GM13977 (cell line): ENCODE data around the gene PLXNA2.

Source experiments
- DNase-seq: peaks from one replicate; pipeline ENCODE4 v3.0.0; 2012; ENCODE audit warnings: low spot score
- in situ Hi-C: fragments of 300-500 bp; cut with MboI; formaldehyde crosslinking; loops from one replicate; pipeline ENCODE4 v1.12.0; 2022; ENCODE audit warnings: low sequenced_read_pairs, low pct_unique_long_range_greater_than_20kb, mixed read lengths, inconsistent platforms; ENCODE audit not compliant: unreplicated experiment
- TF ChIP-seq, protein P1 (sequence below): IDR thresholded peaks from 2 replicates; pipeline ENCODE4 v1.5.1; 2012; ENCODE audit warnings: mild to moderate bottlenecking, control low read depth; ENCODE audit not compliant: insufficient read depth; ENCODE audit errors: extremely low read depth, missing control alignments

The PLXNA2 gene

DNA sequence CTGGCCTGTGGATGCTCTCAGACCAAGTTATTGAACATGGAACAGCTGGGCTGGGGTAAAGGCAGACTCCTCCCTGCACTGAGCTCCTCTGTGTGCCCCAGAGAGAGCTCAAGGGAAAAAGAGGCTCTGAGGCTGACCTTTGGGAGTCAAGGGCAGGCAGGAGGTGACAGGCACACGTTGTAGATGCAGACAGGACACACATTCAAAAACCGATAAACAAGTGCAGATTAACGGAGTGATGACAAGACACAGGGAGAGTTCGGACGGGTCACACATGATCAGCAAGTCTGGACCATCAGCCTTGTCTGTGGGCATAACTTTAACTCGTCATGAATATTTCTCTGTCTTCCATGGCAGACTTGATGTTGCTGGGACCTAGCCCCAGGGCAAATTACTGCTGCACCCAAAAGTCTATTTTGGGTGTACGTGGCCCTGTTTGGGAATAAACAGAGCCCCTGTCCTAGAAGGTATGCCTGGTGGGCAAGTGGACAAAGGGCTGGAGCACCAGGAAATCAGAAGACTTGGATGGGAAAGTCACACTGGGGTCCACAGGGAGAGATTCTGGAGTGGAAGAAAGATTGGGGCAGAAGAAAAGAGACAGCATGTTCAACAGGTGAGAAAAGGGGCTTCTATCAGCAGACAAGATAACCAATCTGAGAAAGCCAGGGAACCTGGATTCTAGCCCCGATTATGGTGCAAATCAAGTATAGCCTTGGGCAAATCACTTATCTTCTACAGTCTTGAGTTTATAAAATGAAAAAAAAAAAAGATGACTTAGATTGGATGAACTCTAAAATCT, 74.9 kb downstream of the PLXNA2 start:
- in situ Hi-C loops, result no loop called here
- no peak for DNase-seq
- TF ChIP-seq, protein P1, sequence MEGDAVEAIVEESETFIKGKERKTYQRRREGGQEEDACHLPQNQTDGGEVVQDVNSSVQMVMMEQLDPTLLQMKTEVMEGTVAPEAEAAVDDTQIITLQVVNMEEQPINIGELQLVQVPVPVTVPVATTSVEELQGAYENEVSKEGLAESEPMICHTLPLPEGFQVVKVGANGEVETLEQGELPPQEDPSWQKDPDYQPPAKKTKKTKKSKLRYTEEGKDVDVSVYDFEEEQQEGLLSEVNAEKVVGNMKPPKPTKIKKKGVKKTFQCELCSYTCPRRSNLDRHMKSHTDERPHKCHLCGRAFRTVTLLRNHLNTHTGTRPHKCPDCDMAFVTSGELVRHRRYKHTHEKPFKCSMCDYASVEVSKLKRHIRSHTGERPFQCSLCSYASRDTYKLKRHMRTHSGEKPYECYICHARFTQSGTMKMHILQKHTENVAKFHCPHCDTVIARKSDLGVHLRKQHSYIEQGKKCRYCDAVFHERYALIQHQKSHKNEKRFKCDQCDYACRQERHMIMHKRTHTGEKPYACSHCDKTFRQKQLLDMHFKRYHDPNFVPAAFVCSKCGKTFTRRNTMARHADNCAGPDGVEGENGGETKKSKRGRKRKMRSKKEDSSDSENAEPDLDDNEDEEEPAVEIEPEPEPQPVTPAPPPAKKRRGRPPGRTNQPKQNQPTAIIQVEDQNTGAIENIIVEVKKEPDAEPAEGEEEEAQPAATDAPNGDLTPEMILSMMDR, result no peak

DNA sequence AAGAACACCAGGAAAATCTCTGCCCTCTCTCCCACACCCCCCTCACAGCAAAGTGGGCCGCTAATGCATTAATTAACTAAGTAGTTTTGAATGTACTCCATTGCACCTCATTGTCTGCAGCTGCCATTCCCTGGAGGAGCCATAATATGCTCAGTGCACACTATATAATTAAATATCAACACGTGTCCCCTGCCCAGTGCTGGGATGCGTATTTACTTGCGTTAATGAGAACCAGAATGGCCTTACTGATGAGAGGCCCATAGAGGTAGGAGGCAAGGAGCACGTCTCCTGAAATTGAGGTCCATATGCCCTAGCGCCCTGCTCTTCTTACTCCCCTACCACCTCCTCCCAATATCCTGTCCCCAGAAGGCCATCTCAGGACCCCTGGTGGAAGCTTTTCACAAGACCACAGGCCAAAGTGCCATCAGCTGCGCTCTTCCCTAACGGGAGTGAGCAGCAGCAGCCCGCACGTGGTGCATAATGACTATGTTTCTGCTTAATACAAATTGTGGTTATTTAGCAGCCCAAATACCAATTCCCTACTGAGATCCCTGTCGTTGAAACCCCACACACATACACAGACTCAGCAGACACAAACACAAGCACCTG, 76.8 kb downstream of the PLXNA2 start:
- in situ Hi-C loops, result no loop called here
- TF ChIP-seq, protein P1, result no peak
- no peak for DNase-seq

DNA sequence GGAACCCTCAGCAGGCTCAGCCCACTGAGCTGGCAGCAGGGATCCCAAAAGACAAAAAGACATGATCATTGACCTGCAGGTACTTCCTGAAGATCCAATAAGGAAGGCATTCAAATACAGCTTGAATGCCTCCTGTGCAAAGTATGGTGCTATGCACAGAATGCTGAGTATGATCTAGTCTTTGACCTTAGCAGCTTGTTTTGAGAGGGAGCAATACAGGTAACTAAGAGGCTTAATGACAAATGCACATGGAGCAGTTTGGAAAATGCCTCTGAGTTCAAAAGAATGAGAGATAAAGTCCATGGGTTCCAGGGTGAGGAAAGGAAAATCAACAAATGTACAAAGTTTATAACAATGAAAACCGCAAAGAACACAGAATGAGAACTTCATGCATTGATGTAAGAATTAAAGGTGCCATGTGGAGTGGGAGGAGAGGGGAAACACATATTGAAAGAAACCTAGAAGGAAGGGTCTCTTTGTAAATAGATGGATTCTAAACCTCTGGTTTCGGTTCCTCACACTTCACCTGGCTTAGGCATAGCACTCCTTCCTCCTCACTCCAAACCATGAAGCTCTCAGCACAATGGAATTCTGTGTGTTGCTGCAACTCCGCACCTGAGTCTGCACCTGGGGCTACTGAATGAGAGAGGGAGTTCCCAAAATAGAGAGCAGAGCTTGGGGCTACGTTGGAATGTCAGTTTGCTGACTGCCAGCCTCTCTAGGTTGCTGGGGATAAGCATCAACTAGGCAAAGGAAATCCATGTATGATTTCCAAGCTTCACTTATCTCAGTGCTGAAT, 77.6 kb downstream of the PLXNA2 start:
- TF ChIP-seq, protein P1, result no peak
- in situ Hi-C loops, result no loop called here
- DNase-seq, result no peak

DNA sequence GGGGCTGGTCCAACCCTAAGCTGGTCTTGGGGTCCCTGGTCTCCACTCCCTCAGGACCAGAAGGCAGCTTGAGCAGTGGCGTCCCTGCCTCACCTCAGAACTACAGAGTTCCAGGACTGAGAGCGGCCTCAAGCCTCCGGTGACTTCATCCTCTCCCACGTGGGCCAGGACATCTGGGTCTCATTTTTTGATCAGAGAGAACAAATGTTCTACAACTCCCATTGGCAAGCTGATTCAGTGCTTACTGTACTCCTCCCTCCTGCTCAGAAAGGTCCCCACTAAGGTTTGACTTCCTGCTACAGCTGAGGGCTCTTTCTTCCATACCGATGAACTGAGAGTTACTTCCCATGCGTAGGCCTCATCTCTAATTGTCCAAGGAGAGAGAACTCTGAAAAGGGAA, 78.5 kb downstream of the PLXNA2 start:
- in situ Hi-C loops, result no loop called here
- TF ChIP-seq, protein P1, result no peak
- DNase-seq, result no peak

DNA sequence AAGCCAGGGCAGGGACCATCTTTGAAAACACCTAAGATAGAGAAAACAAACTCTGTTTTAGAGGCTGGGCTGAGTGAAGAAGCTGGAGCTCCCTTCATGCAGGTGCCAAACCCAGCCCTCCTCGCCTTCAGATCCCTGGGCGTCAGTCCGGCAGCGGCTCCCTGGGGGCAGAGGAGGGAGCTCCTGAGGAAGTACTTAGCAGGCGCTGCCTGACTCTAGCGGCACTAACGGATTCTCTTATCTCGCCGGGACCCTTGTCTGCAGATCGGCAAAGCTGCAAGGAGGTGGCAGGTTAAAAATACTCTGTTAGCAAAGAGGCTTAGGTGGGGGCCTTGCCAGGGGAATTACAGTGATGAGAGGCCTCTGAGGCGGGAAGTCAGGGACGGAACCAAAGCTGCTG, 79.6 kb downstream of the PLXNA2 start:
- in situ Hi-C loops, result no loop called here
- DNase-seq, result no peak
- TF ChIP-seq, protein P1, result no peak

DNA sequence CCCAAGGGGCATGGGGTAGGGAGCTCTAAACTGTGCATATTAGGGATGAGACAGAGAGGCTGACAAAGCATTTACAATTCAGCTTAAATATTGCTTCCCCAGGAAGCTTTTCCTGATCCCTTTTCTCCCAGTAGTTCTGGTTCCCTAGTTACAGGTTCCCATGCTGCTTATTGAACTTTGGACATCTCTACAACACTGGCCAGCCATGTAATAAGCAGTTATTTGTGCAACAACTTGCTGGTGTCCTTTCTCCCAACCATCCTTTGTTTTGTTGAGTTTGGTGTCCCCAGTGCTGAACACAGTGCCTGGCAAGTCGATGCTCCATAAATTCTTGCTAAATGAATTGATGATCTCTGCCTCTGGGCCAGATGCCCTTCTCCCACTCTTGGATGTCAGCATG, 80.6 kb downstream of the PLXNA2 start:
- in situ Hi-C loops, result no loop called here
- DNase-seq, result no peak
- TF ChIP-seq, protein P1, result no peak
